Ishikawa (cell line): ENCODE data around the gene HERC4.

Source experiments
- CEBPB ChIP-seq: IDR thresholded peaks from 2 replicates; pipeline ENCODE4 v1.6.1; 2012
- CREB1 ChIP-seq: IDR thresholded peaks from 2 replicates; pipeline ENCODE4 v1.6.1; 2012; ENCODE audit warnings: low read depth
- EGR1 ChIP-seq: IDR thresholded peaks from 2 replicates; pipeline ENCODE4 v1.6.1; 2012
- EP300 ChIP-seq: IDR thresholded peaks from 2 replicates; pipeline ENCODE4 v1.6.1; 2012; ENCODE audit warnings: borderline replicate concordance
- FOXM1 ChIP-seq: IDR thresholded peaks from 2 replicates; pipeline ENCODE4 v1.6.1; 2012; ENCODE audit warnings: low read depth, borderline replicate concordance
- NFIC ChIP-seq: IDR thresholded peaks from 2 replicates; pipeline ENCODE4 v1.6.1; 2012
- RAD21 ChIP-seq: IDR thresholded peaks from 2 replicates; pipeline ENCODE4 v1.6.1; 2012; ENCODE audit warnings: low read depth
- REST ChIP-seq: IDR thresholded peaks from 2 replicates; pipeline ENCODE4 v1.6.1; 2012; ENCODE audit warnings: low read depth, mild to moderate bottlenecking
- TAF1 ChIP-seq: IDR thresholded peaks from 2 replicates; pipeline ENCODE4 v1.6.1; 2012; ENCODE audit warnings: low read depth, mild to moderate bottlenecking
- TCF12 ChIP-seq: IDR thresholded peaks from 2 replicates; pipeline ENCODE4 v1.6.1; 2012; ENCODE audit warnings: low read depth
- TEAD4 ChIP-seq: IDR thresholded peaks from 2 replicates; pipeline ENCODE4 v1.6.1; 2012
- YY1 ChIP-seq: IDR thresholded peaks from 2 replicates; pipeline ENCODE4 v1.6.1; 2012; ENCODE audit warnings: low read depth
- ZBTB7A ChIP-seq: IDR thresholded peaks from 2 replicates; pipeline ENCODE4 v1.6.1; 2012; ENCODE audit warnings: low read depth
- TF ChIP-seq, protein P1 (sequence below): IDR thresholded peaks from 2 replicates; pipeline ENCODE4 v1.6.1; 2012
- TF ChIP-seq, protein P2 (sequence below): IDR thresholded peaks from 2 replicates; pipeline ENCODE4 v1.6.1; 2012

Gene HERC4

DNA sequence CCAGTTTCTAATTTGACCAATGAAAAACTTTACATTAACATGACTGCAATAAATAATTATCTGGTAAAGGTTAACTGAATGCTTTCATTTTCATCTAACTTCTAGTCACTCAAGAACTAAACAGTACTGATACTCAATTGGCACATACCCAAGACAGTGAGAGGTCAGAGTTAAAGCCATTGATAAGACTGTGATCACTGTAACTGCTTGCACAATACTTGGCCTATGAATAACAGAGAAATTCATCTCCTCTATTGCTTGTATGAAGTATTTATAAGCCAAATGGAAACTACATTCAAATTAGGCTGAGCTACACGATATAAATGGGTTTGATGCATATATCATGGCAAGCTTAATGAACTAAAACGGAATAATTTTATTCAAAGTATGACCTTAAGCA is 43.0 kb downstream of the HERC4 start:
- TF ChIP-seq EGR1 (no peak), CEBPB (no peak), REST (no peak), TCF12 (no peak), RAD21 (no peak), TEAD4 (no peak), TAF1 (no peak), CREB1 (no peak), FOXM1 (no peak), ZBTB7A (no peak)
- TF ChIP-seq, protein P1, sequence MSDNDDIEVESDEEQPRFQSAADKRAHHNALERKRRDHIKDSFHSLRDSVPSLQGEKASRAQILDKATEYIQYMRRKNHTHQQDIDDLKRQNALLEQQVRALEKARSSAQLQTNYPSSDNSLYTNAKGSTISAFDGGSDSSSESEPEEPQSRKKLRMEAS = no peak

GRCh38 chr10:68027429-68027828 is 47.7 kb downstream of the HERC4 start:
- TF ChIP-seq TEAD4 (no peak), RAD21 (no peak), ZBTB7A (no peak), FOXM1 (no peak)

- TF ChIP-seq YY1 = no peak
- no peak for TF ChIP-seq CEBPB
- TF ChIP-seq TCF12 = no peak
- no peak for TF ChIP-seq EP300
- TF ChIP-seq RAD21 = no peak
- TF ChIP-seq, protein P1 = no peak
- no peak for TF ChIP-seq EGR1
- TF ChIP-seq TEAD4 = no peak
- TF ChIP-seq TAF1 = no peak
- TF ChIP-seq, protein P2, sequence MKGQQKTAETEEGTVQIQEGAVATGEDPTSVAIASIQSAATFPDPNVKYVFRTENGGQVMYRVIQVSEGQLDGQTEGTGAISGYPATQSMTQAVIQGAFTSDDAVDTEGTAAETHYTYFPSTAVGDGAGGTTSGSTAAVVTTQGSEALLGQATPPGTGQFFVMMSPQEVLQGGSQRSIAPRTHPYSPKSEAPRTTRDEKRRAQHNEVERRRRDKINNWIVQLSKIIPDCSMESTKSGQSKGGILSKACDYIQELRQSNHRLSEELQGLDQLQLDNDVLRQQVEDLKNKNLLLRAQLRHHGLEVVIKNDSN = no peak
Observed at GRCh38 chr10:68023292-68023691, 51.8 kb downstream of the HERC4 start.

DNA sequence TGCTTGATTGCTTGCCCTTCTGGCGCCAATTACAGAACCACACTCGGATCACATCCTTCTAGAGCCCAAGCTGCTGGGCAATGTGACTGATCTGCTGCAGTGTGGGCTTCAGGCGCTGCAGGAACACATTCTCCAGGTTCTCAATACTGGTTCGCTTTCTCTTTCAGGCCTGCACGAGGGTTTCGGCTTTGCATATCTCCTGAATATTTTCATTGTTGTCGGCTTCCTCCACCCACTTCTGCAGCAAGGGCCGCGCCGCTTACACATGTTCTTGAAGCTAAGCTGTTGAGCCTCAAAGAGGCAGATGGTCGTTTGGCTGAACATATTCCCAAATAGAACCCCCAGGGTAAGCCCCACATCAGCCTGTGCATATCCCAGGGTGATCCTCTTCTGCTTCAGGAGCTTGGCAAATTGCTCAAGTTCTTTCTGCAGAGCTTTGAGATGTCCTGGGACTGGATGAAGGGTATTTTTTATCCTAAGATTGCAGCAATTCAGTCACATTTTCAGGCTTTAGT is 64.6 kb downstream of the HERC4 start:
- TF ChIP-seq TEAD4 = no peak

GRCh38 chr10:68007356-68007755 is 67.7 kb downstream of the HERC4 start:
- TF ChIP-seq ZBTB7A = no peak
- TF ChIP-seq, protein P2 = no peak
- TF ChIP-seq, protein P1 = no peak
- no peak for TF ChIP-seq TAF1
- TF ChIP-seq TCF12 = no peak
- TF ChIP-seq FOXM1 = no peak
- TF ChIP-seq NFIC = no peak
- TF ChIP-seq CEBPB = no peak
- TF ChIP-seq EP300 = no peak
- no peak for TF ChIP-seq CREB1
- no peak for TF ChIP-seq YY1
- TF ChIP-seq EGR1 = no peak
- no peak for TF ChIP-seq RAD21
- TF ChIP-seq REST = no peak
- TF ChIP-seq TEAD4 = no peak

DNA sequence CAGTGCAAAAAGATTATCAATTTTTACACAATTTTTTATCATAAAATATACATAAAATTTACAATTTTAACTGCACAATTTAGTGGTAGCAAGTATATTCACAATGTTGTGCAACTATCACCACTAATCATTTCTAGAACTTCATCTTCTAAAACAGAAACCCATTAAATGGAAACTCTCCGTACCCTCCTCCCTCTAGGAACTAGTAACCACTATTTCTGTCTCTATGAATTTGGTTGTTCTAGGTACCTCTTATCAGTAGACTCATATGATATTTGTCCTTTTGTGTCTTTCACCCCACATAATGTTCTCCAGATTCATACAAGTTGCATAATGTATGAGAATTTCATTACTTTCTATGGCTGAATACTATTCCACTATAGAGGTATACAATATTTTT is 73.5 kb downstream of the HERC4 start:
- TF ChIP-seq TEAD4 (no peak), FOXM1 (no peak), CEBPB (no peak), YY1 (no peak), EGR1 (no peak), TCF12 (no peak), RAD21 (no peak)

DNA sequence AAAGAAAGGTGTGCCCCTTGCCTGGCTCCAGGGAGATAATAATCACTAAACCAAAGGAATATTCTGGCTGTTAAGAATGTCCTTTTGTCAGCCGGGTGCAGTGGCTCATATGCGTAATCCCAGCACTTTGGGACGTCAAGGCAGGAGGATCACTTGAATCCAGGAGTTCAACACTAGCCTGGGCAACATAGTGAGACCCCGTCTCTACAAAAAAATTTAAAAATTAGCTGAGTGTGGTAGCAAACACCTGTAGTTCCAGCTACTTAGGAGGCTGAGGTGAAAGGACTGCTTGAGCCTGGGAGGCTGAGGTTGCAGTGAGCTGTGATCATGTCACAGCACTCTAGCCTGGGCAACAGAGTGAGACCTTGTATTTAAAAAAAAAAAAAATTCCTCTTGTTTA is 74.1 kb downstream of the HERC4 start:
- TF ChIP-seq RAD21 (no peak), YY1 (no peak), TEAD4 (no peak), EGR1 (no peak), TAF1 (no peak), CREB1 (no peak), FOXM1 (no peak), NFIC (no peak), EP300 (no peak), ZBTB7A (no peak), CEBPB (no peak), REST (no peak), TCF12 (no peak)
- TF ChIP-seq, protein P1 = no peak
- TF ChIP-seq, protein P2 = no peak
